ENCODE measurements around the gene MEDAG. TPM values are rescaled to one million over a fixed set of nuclear protein-coding genes. Genes with fewer than 3 reads are reported as not detected.

Gene MEDAG
- total RNA-seq, 4 donors from 2014 or later, result 10.3 to 35.9 (median 14.2) TPM

DNA sequence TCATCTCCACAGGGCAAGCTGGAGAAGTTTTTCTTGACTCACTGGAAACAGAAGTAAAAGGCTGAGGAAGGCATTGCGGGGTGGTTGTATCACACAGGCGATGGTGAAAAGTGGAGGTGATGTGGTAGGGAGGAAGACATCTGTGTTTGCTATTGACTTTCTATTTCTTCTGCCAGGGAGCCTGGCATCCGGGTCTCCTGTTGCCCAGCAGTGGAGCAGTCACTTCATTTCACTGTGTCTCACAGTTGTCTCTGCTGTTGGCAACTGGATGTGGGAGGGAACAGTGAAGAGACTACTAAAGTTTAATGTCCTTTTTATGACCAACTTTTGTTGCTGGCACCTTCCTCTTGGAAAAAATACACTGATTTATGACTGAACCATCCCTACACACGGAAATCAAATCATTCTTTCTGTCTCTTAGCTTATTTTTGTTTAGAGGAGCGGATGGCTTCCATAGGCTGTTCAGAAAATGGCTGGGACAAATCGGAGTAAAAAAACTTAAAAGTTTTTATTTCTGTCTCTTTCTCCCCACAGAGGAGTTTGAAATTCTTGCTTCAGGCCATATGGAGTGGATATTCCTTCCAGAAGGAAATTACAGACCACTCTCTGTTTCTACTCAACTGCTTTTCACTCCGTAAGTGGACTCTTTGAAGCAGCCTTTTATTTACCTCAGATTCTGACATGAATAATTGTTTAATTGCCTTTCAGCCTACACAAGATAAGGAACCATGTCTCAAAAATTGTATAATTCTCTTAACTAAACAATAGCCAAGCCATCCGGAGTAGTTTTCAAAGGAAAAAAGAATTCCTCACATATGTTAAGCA is 23.8 kb upstream of the MEDAG start:
- no peak overlapping the region for H3K4me3 ChIP-seq (ENCODE audit: low read depth, poor library complexity, severe bottlenecking)
- TF ChIP-seq POLR2A (IDR thresholded peaks at IDR 0.05) (no peak), CTCF (IDR thresholded peaks at IDR 0.05) (no peak)
- peak in 1 of 2 donors; percentile 68 for DNase-seq (ENCODE audit: low spot score in 2 of 2)
- WGBS, 2 donors, result 46 to 61% methylated on average over 8 of the region's 8 CpGs
- intact Hi-C loops (cut with DNase I; ENCODE audit: low total_unique reads), result no loop called here

GRCh38 chr13:30882996-30883766 is 22.9 kb upstream of the MEDAG start:
- TF ChIP-seq POLR2A (IDR thresholded peaks at IDR 0.05) (no peak), CTCF (IDR thresholded peaks at IDR 0.05) (no peak)
- WGBS, 2 donors, result 75 to 80% methylated on average over 13 of the region's 13 CpGs
- DNase-seq (ENCODE audit: low spot score in 2 of 2), result peak in 1 of 2 donors; percentile 57
- intact Hi-C loops (cut with DNase I; ENCODE audit: low total_unique reads), result no loop called here
- H3K4me3 ChIP-seq (ENCODE audit: low read depth, poor library complexity, severe bottlenecking), result no peak overlapping the region

DNA sequence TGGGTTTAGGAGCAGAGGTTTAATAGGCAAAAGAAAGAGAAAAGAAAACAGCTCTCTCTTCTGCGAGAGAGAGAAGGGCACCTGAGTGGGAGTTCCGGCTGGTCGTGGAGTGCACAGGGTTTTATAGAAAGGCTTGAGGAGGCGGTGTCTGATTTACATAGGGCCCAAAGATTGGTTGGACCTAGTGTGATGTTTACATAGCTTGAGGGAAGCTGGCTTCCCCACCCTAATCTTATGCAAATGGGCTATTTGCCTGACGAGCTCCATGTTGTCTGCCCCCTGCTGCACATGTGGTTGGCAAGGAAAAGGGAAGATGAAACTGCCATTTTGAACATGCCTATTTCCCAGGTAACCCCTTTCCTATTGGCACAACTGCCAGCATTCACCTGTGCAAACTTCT is 21.5 kb upstream of the MEDAG start:
- WGBS, 2 donors, result 85% methylated on average over 5 of the region's 5 CpGs
- no peak overlapping the region for H3K4me3 ChIP-seq (ENCODE audit: low read depth, poor library complexity, severe bottlenecking)
- intact Hi-C loops (cut with DNase I; ENCODE audit: low total_unique reads), result no loop called here
- DNase-seq (ENCODE audit: low spot score in 2 of 2), result peak in 1 of 2 donors; percentile 21
- TF ChIP-seq POLR2A (IDR thresholded peaks at IDR 0.05), result no peak
- no peak for TF ChIP-seq CTCF (IDR thresholded peaks at IDR 0.05)

- intact Hi-C loops (cut with DNase I; ENCODE audit: low total_unique reads), result no loop called here
- DNase-seq (ENCODE audit: low spot score in 2 of 2), result no peak
- H3K4me3 ChIP-seq (ENCODE audit: low read depth, poor library complexity, severe bottlenecking), result no peak overlapping the region
- 89 to 95% methylated on average over 3 of the region's 3 CpGs for WGBS, 2 donors
- no peak for TF ChIP-seq CTCF (IDR thresholded peaks at IDR 0.05)
- no peak for TF ChIP-seq POLR2A (IDR thresholded peaks at IDR 0.05)
These were observed 16.8 kb upstream of the MEDAG start for GRCh38 chr13:30889196-30889690.

DNA sequence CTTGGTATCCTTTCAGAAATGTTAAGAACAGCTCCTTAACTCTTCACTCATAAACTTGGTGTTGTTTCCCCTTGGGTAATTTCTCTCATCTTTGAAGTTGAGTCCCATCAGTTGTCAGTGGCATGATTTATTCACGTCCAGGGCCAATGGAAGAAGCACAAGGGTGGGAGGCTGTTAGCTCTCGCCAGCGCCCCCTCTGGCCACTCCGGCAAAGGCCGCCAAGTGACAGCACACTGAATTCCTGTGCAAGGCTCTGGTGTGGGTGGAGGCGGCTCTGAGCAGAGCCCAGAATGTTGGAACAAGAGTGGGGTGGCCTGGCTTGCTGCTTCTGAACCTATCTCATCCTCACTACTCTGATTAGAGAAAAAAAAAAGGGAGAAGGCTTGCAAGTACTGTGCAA is 13.1 kb upstream of the MEDAG start:
- no peak overlapping the region for H3K4me3 ChIP-seq (ENCODE audit: low read depth, poor library complexity, severe bottlenecking)
- WGBS, 2 donors, result 26 to 32% methylated on average over 6 of the region's 6 CpGs
- DNase-seq (ENCODE audit: low spot score in 2 of 2), result peak in 1 of 2 donors; percentile 65
- intact Hi-C loops (cut with DNase I; ENCODE audit: low total_unique reads), result no loop called here
- TF ChIP-seq POLR2A (IDR thresholded peaks at IDR 0.05) (no peak), CTCF (IDR thresholded peaks at IDR 0.05) (no peak)

Measured in lower leg skin (tissue), 4 donors.